UCSD-AML1 (cell line): Measurements from ENCODE around the gene TNP1.

Experiments
- DNase-seq: peaks from one replicate; lab custom pipeline; 2025; ENCODE audit not compliant: unreplicated experiment; lab: John Stamatoyannopoulos, UW

Gene TNP1, protein sequence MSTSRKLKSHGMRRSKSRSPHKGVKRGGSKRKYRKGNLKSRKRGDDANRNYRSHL

DNA sequence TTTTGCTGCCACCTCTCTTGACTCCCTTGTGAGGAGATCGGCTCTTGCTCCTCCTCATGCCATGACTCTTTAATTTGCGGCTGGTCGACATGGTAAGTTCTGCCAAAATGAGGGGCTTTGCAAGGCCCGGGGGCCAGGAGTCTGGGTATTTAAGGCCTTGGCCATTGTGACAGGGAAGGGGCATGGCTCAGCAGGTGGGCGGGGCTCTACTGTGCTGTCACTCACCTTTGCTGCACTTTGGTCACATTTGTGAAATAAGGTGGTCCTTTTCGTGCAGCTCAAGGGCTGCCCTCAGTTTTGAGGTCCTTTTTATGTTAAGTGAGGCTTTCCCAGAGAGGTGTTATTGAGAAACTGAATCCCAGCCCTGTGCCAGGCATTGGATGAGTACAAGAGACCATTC is at the start of gene TNP1:
Gene TNP1, minus strand, starts transcription at position 121 of the 400 bp plus-strand sequence. Its CDS starts 30 bp downstream, at position 91.
- DNase-seq = no peak

DNA sequence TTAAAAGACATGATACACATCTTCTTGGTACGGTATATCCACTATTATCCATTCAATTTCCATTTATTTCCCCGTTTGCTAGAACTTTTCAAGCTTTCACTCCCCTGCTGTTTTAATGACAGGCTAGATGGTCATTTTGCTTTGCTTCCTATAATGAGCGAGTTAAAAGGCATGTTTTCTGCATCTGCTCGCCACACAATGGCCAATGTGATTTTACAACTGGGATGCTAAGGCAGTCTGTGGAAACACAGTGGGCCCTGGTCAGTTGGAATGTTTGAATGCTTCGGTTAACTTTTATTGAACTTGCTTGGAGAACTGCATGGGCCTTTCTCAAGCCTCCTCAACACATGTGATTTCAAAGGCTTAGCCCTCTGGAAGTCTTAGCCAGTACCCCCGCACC is 48.4 kb upstream of the TNP1 start:
- DNase-seq = no peak

DNA sequence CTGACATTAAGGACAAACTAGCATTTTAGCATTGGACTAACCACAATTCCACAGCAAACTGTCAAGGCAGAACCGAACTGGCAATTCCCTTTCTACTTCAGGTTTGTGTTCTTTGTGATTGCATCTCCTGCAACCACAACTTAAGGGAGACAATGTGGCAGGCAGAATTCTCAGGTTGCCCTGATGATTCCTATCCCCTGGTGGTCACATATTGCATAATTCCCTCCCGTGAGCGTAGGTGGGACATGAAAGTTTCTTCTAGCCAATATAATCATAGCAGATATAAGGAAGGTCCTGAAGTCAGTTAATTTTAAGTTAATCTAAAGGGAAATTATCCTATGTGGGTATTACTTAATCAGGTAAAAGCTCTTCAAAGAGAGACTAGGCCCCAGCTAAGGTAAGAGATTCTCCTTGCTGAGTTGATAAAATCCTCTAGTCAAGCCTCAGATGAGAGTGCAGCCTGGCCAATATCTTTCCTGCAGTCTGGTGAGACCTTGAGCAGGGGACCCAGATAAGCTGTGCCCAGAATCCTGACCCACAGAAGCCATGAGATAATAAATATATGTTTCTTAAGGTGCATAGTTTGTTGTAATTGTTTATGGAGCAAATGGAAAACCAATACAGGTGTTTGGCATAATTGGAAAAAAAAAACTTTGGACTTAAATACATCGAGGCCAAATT is 45.9 kb upstream of the TNP1 start:
- no peak for DNase-seq

DNA sequence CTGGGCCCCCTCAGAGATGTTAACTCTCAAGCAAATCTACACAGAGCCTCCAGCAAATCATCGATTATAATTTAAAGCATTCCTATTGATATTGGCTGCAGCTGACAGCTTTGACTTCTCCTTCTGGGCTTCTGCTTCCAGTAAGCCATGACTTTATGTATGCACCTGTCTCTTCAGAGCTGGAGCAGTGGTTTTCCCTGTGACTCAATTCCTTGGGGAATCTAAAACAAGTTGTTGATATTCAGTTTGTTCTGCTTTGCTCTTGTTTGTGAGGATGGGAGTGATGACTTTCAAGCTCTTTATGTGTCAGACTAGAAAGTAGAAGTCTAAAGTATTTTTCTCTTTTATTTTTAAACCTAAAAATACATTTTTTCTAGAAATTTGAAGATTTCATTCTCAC is 45.1 kb upstream of the TNP1 start:
- DNase-seq = no peak

DNA sequence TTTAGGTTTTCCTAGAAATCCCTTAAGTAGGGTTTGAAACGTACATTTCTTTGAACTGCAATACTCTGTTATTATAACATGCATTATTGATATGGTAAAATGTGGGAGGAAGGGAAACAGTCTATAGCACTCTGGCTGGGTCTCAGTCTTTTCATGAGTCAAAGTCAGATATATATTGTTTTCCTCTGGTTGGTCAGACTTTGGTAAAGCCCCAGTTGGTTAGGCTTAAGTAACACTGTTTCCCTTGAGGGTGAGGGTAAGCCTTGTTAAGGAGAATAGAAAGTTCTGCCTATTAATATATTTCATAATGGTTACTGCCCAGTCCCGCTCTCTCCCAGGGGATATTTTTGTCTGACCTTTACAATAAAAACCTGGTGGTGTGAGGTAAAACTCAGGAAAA is 44.7 kb upstream of the TNP1 start:
- no peak for DNase-seq

DNA sequence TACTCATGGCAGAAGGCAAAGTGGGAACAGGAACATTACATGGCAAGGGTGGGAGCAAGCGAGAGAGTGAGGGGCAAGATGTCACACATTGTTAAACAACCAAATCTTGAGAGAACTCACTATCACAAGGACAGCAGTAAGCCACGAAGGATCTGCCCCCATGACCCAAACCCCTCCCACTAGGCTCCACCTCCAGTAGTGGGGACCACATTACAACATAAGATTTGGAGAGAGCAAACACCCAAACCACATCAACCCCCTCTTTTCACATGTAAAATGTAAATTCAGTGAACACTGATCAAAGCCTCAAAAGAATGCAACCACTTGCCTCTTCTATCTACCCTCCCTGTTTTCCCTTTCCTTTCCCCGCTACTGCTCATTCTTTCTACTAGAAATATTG is 43.6 kb upstream of the TNP1 start:
- DNase-seq = no peak

DNA sequence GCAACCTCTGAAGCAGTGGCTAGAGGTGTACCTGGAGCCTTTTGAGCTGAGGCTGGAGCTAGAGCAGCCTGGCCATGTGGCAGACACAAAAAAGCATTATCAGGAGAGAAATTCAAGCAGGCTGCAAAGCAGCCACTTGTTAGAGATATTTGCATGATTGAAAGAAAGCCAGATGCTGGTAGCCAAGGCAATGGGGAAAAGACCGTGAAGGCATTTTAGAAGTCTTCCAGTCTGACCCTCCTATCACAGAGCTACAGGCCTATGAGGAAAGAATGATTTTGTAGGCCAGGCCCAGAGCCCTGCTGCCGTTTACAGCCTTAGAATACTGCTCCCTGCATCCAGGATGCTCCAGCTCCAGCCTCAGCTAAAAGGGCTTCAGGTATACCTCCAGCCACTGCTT is 41.4 kb upstream of the TNP1 start:
- no peak for DNase-seq

DNA sequence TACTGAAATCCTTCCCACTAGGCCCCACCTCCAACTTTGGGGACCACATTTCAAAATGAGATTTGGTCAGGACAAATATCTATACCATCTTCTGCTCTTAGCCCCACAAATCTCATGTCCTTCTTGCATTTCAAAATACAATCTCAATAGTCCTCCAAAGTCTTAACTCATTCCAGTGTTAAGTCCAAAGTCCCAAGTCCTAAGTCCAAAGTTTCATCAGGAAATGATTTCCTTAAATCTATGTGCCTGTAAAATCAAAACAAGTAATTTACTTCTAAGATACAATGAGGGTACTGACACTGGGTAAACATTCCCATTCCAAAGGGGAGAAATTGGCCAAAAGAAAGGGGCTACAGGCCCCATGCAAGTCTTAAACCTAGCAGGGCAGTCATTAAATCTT is 40.5 kb upstream of the TNP1 start:
- no peak for DNase-seq

DNA sequence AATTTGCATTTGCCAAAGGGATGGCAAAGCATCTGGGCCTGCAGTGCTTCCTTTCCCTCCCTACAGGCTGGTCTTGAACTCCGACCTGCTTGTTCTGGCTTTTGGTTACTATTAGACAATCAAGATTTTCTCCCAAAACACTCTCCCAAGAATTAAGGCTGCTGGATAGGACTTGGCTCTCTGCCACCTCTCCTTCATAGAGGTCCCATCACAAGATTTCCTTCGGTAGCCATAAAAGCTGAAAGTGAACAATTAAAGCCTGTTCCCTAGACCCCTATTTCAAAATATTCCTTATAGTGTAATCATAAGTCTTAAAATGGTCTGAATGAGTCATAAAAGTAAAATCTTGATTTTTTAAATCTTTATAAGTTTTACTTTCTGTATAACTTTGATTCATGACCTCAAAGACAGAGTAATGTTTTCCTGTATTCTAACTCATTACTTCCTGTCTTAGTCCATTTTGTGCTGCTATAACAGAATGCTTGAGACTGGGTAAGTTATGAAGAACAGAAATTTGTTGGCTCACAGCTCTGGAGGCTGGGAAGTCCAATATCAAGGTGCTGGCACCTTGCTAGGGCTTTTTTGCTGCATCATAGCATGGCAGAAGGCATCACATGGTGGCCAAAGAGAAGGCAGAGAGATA is 37.8 kb upstream of the TNP1 start:
- no peak for DNase-seq

DNA sequence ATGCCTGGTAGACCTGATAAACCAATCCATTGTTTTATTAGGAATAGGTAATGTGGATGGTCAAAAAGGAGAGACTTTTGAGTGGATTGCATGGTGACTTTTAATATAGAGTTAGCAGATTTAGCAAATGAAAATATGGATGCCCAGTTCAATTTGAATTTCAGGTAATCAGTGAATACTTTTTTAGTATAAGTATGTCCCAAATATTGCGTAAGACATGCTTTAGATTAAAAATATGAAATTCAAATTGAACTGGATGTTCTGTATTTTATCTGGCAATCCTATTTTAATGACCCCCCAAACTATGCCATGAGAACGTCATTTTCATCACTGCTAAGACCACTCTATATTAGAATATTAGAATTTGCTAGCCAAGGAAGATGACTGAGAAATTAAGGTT is 30.3 kb upstream of the TNP1 start:
- no peak for DNase-seq

DNA sequence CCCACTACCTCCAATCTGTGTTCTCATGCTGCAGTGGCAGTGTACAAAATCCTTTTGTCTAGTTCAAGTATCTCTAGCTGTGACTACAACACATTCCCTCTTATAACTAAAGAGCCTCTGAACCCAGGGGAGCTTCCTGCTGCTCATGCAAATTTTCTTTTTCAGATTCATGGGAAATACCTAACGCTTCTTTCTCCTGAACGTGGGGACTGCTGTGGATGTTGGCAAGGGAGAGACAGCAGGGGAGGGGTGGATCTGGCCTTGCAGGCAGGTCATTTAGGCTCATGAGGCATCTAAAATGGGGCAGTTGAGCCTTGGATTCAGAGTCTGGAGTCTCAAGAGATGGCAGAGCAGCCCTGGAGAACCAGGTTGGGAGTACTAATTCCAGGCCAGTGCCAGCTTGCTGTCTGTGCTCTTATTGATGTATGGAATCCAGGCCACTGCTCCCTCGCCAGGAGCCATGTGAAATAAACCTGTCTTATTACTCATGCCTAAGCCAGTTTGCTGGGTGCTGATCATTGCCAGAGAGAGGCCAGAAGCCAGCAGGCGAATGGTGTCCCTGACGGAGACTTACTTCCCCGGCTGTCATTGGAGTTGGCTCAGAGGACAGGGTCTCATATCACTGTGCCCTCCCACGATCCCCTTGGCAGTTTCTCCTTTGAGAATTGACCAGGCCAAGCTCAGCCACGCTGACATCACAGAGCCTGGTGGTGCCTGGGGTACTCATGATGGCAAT is 29.2 kb upstream of the TNP1 start:
- no peak for DNase-seq

DNA sequence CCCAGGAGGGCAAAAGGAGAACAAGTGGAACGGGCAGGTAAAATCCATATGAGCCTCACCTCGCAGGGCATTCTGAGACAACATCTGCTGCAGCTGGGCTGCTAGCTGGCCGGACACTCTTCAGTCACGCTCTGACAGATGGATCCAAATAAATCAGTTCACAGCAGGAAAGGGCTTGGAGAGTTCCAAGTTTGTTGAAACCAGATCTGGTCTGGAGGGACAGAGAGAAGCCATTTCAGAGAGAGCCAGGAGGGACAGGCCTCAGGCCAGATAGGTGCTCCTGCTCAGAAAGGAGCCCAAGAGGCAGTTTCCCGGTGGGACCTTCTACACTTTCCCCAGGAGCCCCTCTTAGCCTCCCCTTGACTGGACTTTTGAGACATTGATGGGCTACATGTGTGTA is 28.2 kb upstream of the TNP1 start:
- no peak for DNase-seq

DNA sequence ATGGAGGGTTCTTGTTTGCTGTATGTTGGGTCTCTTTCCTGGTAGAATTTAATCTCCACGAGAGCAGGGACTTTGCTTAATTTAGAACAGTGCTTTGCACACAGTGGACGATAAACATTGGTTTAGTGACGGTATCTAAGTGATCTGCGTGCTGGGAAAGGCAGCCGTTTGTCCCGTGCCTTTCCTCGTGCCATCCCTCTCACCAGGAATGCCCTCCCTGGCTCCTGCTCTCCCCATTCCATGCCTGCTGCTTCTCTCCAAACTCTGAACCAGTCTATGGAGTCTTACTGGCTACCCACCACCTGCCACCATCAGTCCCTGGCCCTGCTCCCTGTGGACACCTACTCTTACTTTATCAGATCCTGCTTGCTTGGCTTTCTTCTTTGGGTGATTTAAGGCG is 27.3 kb upstream of the TNP1 start:
- no peak for DNase-seq

DNA sequence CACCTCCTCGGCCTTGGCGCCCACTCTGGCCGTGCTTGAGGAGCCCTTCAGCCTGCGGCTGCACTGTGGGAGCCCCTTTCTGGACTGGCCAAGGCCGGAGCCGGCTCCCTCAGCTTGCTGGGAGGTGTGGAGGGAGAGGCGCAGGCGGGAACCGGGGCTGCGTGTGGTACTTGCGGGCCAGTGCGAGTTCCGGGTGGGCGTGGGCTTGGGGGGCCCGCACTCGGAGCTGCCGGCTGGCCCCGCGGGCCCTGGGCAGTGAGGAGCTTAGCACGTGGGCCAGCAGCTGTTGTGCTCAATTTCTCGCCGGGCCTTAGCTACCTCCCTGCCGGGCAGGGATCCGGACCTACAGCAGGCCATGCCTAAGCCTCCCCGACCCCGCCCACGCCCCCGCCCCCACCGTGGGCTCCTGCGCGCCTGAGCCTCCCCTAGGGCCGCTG is 25.3 kb upstream of the TNP1 start:
- no peak for DNase-seq

DNA sequence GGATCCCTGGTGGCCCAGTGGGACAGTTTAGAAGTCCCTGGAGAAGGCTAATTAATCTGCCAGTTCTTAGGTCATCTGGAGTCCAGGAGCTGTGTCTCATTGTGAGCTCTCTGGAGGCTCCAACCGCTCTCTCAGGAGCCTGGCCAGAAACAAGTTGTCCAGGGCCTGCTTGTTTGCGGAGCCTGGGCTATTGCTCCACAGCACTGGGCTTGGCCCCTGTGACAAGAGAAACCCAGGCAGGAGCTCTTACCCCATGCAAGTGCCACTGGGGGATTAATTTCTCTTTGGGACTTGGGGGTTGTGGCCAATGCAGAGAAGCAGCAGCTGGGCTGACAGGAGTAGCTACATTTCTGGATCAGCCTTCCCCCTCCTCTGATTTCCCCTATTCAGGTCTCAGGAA is 24.5 kb upstream of the TNP1 start:
- DNase-seq = no peak

DNA sequence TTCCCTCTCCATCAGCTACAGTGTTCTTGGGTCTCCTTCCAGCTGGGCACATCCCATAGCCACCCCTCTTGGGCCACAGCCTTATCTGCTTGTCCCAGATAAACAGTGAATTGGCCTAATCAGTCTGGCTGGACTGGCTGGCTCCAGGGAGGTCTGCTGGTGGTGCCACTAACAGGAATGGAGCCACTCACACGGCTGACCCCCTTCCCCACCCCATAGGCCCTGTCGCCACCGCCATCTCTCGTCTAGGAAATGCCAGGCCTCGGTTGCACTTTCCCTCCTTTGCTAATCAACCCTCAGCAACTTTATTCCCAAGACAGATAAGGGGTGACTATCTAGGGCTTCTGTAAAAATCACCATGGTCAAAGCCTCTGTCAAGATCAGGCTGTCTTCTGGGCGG is 23.0 kb upstream of the TNP1 start:
- DNase-seq = no peak

DNA sequence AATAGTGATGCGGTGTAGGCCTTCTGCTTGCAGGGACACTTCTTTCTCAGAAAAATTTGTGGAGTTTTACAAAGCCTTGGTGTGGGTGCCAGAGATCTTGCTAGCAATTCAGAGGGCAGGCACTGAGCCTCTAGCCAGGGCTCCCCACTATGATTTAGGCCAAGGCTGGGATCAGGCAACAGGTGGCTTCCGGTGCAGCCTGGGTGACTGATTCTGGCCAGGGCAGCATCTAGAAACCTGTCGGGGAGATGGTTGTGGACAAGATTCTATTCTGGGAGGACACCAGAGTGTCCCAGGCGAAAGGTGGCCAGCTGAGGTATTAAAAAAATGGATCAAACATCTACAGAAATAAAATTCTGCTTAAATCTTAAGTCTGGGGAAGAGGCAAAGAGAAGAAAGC is 21.5 kb upstream of the TNP1 start:
- no peak for DNase-seq

DNA sequence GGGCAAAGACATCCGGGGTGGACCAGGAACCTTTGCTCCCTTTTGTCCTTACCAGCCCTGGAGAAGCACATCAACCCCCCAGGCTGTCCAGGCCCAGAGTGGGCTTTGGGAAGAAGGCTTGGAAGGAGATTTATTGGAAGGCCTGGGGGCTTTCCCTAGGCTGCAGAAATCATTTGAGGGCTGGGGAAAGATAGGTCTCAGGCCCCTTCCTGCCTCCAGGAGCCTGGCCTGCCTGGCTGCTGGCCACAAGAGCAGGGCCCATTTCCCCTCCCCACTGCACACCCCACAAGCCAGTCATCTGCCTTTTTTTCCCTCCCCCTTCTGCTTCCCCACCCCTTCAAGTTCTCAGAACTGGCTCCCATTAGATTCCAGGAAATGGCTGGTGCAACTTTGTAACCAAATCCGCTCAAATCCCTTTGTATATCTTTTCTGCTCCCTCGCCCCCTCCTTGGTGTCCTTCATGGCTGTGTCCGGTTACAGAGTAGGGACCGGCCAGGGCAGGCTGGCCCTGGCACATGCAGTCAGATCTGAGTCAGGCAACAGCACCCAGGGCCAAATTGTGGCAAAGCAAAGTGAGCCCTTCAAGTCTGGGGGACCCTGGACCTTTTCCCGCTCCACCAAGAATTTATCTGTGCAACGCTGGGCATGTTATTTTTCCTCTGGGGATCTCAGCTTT is 20.8 kb upstream of the TNP1 start:
- DNase-seq = peak; percentile 70

DNA sequence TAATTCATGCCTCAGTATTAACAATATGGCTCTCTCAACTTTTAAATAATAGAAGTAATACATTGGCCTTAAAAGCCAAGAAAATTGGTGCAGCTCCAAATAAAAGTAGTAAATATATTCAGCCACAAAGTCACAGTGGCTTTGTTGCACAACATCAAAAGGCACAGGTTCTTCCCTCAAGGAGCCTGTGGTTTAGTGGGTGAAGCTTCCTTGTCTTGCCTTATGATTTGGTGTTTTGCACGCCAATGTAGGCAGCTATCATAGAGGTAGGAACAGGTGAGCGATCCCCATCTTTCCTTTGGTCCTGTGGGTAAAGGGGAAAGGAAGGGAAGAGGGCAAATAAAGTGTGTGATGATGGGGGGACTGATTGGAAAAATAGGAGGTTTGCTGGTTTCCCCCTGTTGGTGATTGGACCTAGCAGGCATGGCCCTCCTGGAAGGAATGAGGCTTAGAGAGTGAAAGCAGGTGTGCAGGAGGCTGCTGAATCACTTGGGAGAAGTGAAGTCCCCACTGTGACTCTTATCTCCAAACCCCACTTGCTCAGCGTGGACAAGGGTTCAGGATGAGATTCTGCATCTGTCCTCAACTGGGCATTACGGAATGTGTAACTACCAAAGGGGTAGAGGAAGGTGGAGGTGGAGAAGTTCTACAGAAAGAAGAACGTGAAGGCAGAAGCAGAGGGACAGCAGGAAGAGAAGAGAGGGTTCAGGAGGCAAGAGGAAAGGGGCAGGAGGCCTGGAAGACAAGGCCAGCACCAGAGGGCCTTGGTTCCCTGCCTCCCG is 20.1 kb upstream of the TNP1 start:
- no peak for DNase-seq

DNA sequence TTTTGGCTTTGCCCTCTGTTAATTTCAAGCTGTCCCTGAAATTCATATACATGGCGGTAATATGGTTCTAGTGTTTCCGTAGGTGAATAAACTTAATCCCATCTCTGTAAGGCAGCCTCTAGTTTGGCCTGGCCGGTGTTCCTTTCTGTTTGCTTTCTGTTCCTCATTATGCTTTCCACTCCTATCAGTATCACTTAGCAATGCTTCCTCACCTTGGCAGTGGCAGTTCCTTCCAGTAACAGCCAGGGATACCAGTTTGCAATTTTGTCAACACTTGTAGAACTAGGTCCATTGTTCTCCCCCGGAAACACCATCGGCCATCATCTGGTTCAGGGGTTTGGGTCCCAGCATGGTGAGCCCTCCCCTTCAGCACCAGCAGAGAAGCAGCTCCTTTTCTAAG is 18.2 kb upstream of the TNP1 start:
- no peak for DNase-seq

DNA sequence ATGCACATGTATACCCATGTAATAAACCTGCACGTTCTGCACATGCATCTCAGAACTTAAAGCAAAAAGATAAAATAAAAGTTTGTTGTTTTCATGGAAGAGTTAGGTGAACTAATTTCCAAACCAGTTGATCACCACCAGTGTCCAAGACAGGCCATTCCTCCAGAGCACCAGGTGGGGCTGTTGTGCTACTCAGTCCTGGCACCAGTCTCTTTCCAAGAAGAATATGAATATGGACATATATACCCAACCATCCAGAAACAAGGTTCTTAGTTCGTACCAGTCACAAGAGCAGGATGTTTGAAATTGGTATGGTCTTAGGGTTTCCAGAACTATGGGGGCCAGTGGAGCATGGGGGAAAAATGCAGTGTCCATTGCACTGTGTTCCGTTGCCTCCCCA is 17.2 kb upstream of the TNP1 start:
- DNase-seq = no peak
